Fibroblast of upper back skin (primary cell): ENCODE results near the gene CAST.
A peak's percentile ranks its signal among the peaks of the same experiment; 100 is the strongest.

ENCODE experiments used
- DNase-seq: peaks from one replicate; pipeline ENCODE4 v3.0.0-alpha.2; 2013

The CAST gene

GRCh38 chr5:96675882-96676281, 13.7 kb downstream of the CAST start:
- no peak for DNase-seq

GRCh38 chr5:96677496-96677895, 15.3 kb downstream of the CAST start:
- no peak for DNase-seq

- no peak for DNase-seq
Observed at GRCh38 chr5:96679293-96679692, 17.1 kb downstream of the CAST start.

GRCh38 chr5:96680759-96681470, 18.7 kb downstream of the CAST start:
- DNase-seq: no peak

- no peak for DNase-seq
Observed at GRCh38 chr5:96683392-96683791, 21.2 kb downstream of the CAST start.

GRCh38 chr5:96683810-96684209, 21.6 kb downstream of the CAST start:
- DNase-seq: no peak

- DNase-seq: no peak
Observed at GRCh38 chr5:96687080-96687479, 24.9 kb downstream of the CAST start.

GRCh38 chr5:96687812-96688453, 25.8 kb downstream of the CAST start:
- peak; percentile 64 for DNase-seq

- DNase-seq: no peak
Observed at GRCh38 chr5:96690861-96691260, 28.7 kb downstream of the CAST start.

GRCh38 chr5:96691503-96692303, 29.5 kb downstream of the CAST start:
- DNase-seq: peak; percentile 45

GRCh38 chr5:96692441-96692840, 30.3 kb downstream of the CAST start:
- DNase-seq: no peak

- no peak for DNase-seq
Observed at GRCh38 chr5:96699186-96699820, 37.1 kb downstream of the CAST start.

- peak; percentile 94 for DNase-seq
Observed at GRCh38 chr5:96702503-96703383, 40.6 kb downstream of the CAST start.

GRCh38 chr5:96703384-96703920, 41.3 kb downstream of the CAST start:
- no peak for DNase-seq

GRCh38 chr5:96703995-96704394, 41.8 kb downstream of the CAST start:
- no peak for DNase-seq

- no peak for DNase-seq
Observed at GRCh38 chr5:96706433-96707111, 44.4 kb downstream of the CAST start.

GRCh38 chr5:96708600-96708999, 46.4 kb downstream of the CAST start:
- no peak for DNase-seq

GRCh38 chr5:96709152-96709821, 47.1 kb downstream of the CAST start:
- DNase-seq: peak; percentile 80

- no peak for DNase-seq
Observed at GRCh38 chr5:96712100-96712746, 50.0 kb downstream of the CAST start.

- DNase-seq: peak; percentile 54
Observed at GRCh38 chr5:96714450-96714849, 52.3 kb downstream of the CAST start.
